ENCODE measurements around the gene SWT1. TPM values are rescaled to one million over a fixed set of nuclear protein-coding genes. Genes with fewer than 3 reads are reported as not detected.

The SWT1 gene
- total RNA-seq, 3 donors from 2014 or later, result 10.5 to 13.9 (median 10.9) TPM

- H3K36me3 ChIP-seq, result no peaks in the 10 kb centered on the region
- no peaks in the 10 kb centered on the region for H3K27me3 ChIP-seq
- no peak for DNase-seq (ENCODE audit: low spot score in 2 of 2)
- H3K4me3 ChIP-seq, result no peak overlapping the region
- no peak overlapping the region for H3K27ac ChIP-seq
- no peaks in the 10 kb centered on the region for H3K9me3 ChIP-seq
- TF ChIP-seq POLR2AphosphoS5 (IDR thresholded peaks at IDR 0.05) (no peak), POLR2A (IDR thresholded peaks at IDR 0.05) (no peak), CTCF (IDR thresholded peaks at IDR 0.05) (no peak)
- no peaks in the 10 kb centered on the region for H3K4me1 ChIP-seq
- intact Hi-C loops (cut with DNase I; ENCODE audit: low total_unique reads), result no loop called here
Observed at GRCh38 chr1:185288435-185288834, 131.5 kb downstream of the SWT1 start.

- no peak for DNase-seq (ENCODE audit: low spot score in 2 of 2)
- Histone ChIP-seq H3K27ac (no peak overlapping the region), H3K36me3 (no peaks in the 10 kb centered on the region), H3K27me3 (no peaks in the 10 kb centered on the region), H3K9me3 (no peaks in the 10 kb centered on the region), H3K4me3 (no peak overlapping the region), H3K4me1 (no peaks in the 10 kb centered on the region)
- intact Hi-C loops (cut with DNase I; ENCODE audit: low total_unique reads), result no loop called here
- no peak for TF ChIP-seq POLR2A (IDR thresholded peaks at IDR 0.05)
- TF ChIP-seq CTCF (IDR thresholded peaks at IDR 0.05), result no peak
- no peak for TF ChIP-seq POLR2AphosphoS5 (IDR thresholded peaks at IDR 0.05)
Observed at GRCh38 chr1:185289880-185290279, 132.9 kb downstream of the SWT1 start.

- Histone ChIP-seq H3K36me3 (no peaks in the 10 kb centered on the region), H3K27me3 (no peaks in the 10 kb centered on the region), H3K4me3 (no peak overlapping the region), H3K27ac (no peak overlapping the region), H3K4me1 (no peaks in the 10 kb centered on the region), H3K9me3 (no peaks in the 10 kb centered on the region)
- no peak for DNase-seq (ENCODE audit: low spot score in 2 of 2)
- intact Hi-C loops (cut with DNase I; ENCODE audit: low total_unique reads), result no loop called here
- TF ChIP-seq POLR2AphosphoS5 (IDR thresholded peaks at IDR 0.05) (no peak), CTCF (IDR thresholded peaks at IDR 0.05) (no peak), POLR2A (IDR thresholded peaks at IDR 0.05) (no peak)
Observed at GRCh38 chr1:185291159-185291558, 134.2 kb downstream of the SWT1 start.

GRCh38 chr1:185291652-185292051 lies 134.7 kb downstream of the SWT1 start:
- Histone ChIP-seq H3K9me3 (no peaks in the 10 kb centered on the region), H3K36me3 (no peaks in the 10 kb centered on the region), H3K27ac (no peak overlapping the region), H3K27me3 (no peaks in the 10 kb centered on the region), H3K4me1 (no peaks in the 10 kb centered on the region), H3K4me3 (no peak overlapping the region)
- TF ChIP-seq POLR2AphosphoS5 (IDR thresholded peaks at IDR 0.05) (no peak), CTCF (IDR thresholded peaks at IDR 0.05) (no peak), POLR2A (IDR thresholded peaks at IDR 0.05) (no peak)
- intact Hi-C loops (cut with DNase I; ENCODE audit: low total_unique reads), result no loop called here
- no peak for DNase-seq (ENCODE audit: low spot score in 2 of 2)

- Histone ChIP-seq H3K9me3 (no peaks in the 10 kb centered on the region), H3K4me3 (no peak overlapping the region), H3K36me3 (no peaks in the 10 kb centered on the region), H3K4me1 (no peaks in the 10 kb centered on the region), H3K27ac (peak overlapping the region in 1 of 2 donors; percentile 23), H3K27me3 (no peaks in the 10 kb centered on the region)
- no peak for DNase-seq (ENCODE audit: low spot score in 2 of 2)
- intact Hi-C loops (cut with DNase I; ENCODE audit: low total_unique reads), result no loop called here
- TF ChIP-seq POLR2AphosphoS5 (IDR thresholded peaks at IDR 0.05), result no peak
Observed at GRCh38 chr1:185292237-185292636, 135.3 kb downstream of the SWT1 start.

- Histone ChIP-seq H3K27ac (peak overlapping the region in 1 of 2 donors; percentile 18), H3K4me1 (no peaks in the 10 kb centered on the region), H3K9me3 (no peaks in the 10 kb centered on the region), H3K36me3 (no peaks in the 10 kb centered on the region), H3K4me3 (no peak overlapping the region), H3K27me3 (no peaks in the 10 kb centered on the region)
- TF ChIP-seq POLR2A (IDR thresholded peaks at IDR 0.05) (no peak), POLR2AphosphoS5 (IDR thresholded peaks at IDR 0.05) (no peak), CTCF (IDR thresholded peaks at IDR 0.05) (no peak)
- DNase-seq (ENCODE audit: low spot score in 2 of 2), result no peak
- intact Hi-C loops (cut with DNase I; ENCODE audit: low total_unique reads), result no loop called here
Observed at GRCh38 chr1:185293967-185294542, 137.1 kb downstream of the SWT1 start.
